ENCODE results near the gene BCOR. TPM values are rescaled to one million over a fixed set of nuclear protein-coding genes. Genes with fewer than 3 reads are reported as not detected.

BCOR gene
- total RNA-seq, result 10 to 100 TPM; 19.0 to 24.4 TPM
- long read RNA-seq, partial matches to known transcripts, result 9 of 12 reads
- long read RNA-seq, other reads (novel, unspliced or antisense), result 3 of 12 reads

DNA sequence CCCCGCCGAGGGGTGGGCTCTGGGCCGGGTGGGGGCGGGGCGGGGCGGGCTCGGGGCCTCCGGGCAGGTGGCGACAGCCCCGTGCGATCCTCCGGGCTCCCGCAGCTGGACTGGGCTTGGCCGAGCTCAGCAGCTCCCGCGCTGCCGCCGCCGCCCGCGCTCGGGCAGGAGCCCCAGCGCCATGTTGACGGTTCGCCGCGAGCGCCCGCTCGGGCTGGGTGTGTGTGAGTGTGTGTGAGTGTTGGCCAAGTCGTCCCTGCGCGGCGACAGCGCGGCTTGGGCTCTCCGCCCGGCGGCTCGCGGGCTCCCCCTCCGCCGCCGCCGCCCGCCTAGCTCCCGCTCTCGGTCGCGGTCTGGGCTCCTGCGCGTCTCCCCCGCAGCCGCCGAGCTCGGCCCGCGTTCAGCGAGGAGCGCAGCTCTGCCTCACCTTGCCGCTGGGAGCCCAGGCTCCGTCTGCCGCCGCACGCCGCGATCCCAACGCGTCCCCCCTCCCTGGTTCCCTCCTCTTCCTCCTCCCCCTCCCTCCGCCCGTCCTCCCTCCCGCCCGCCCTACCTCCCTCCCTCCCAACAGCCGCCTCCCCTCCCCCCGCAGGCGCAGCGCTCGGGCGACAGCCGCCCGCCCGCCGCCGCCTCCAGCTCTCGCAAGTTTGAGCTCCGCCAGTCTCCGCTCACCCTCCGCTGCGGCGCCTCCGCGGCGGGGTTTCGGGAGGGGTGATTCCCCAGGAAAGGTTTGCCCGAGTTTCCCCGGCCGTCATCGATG lies at the start of gene BCOR:
BCOR (minus strand) TSS at position 455 of the 760 bp plus-strand sequence. CDS start 20,029 bp downstream, outside the sequence.
- peak; percentile 79 to 80 for DNase-seq
- ATAC-seq, result peak; percentile 59
- intact Hi-C loops (cut with DNase I, micrococcal nuclease), result no loop called here

DNA sequence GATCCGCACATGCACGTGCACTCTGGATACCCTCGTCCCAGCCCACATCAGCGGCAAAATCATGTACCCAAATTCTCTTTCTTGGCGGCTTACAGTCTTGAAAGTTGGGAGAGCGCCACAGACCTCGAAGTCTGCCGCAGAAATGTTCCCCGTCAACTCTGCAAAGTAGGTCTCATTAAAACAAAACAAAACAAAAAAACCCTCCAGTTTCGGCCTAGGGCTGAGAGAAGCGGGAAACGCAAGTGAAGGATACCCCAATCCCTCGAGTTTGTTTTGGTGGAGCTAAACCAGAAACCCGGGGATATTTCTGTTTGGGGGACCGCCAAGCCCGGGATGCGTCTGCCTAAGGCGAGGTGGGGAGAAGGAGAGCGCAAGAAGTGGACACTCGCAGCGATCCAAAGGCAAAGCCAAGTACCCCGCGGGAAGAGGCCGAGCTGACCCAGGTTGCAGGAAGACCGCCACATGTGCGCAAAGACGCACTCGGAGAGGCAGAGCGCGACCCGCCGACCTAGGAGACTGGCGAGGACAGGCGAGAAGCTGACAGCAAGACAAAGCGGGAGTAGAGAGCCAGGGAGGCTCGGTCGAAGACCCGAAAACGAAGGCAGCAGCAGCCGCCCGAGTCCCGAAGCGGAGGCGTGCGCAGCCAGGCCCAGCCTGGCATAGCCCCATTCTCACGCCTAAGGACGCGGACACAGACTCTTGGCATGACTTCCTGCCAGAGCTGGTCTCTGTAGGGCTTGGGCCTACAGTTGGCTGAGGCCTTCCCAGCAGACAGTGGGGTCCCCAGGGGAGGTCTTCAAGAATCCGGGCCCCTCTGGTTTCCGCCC lies 49.6 kb upstream of the BCOR start:
- ATAC-seq (no peak), DNase-seq (no peak)
- intact Hi-C loops (cut with DNase I, micrococcal nuclease), result no loop called here

DNA sequence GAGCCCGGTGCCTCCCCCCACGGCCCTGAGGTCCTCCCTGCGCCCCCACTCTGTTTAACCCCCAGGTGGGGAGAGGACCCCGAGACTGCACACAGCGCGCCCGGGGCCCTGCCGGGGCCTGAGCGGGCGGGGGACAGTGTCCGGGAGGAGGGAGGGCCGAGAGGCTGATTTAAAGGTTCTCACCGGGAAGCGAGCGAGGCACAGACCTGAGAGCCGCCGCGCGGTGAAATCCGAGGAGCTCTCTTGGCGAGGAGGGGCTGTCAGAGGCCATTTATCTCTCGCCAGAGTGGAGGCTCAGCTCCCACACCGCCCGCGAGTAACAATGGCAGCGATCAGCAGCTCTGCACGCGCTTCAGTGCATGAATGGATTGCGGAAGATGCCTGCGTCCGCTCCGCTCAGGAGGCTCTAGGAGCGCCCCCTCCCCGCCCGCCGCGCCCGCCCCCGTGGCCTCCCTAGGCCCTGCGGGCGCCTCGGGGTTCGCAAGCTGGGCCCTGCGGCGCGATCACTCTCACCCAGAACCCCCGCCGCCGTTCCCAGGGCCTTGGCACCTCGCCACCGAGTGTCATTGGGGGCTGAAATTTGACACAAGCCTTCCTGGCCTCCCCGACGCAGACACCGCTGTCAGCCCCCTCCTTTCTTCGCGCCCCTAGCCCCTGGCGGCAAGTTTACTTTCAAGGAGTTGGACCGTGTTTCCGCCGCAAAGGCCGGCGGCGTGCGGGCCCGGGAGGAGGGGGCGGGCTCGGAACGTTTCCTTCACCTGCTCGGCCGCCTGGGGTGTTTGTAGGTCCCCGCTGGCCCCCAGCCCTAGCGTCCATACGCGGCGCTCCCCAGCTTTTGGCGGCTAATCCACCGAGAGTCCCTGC lies 48.7 kb upstream of the BCOR start:
- DNase-seq, result peak in 1 of 2 donors; percentile 37
- intact Hi-C loops (cut with DNase I, micrococcal nuclease), result no loop called here
- peak; percentile 25 for ATAC-seq

DNA sequence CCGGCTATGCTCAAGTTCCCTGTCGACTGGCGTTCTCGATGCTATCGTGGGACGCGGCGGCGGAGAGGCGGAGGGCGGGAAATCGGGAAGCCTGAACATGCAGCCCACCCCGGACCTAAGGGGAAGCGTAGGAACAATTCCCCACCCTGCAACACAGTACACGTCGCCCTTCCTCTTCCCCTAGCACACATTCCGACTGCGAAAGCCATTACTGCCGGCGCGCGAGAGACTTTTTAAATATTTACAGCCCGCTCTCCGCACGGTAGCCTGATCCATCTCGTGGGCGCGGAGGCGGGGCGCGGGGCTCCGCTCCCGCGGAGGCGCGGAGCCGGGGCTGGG lies 48.1 kb upstream of the BCOR start:
- DNase-seq (no peak), ATAC-seq (peak; percentile 25)
- intact Hi-C loops (cut with DNase I, micrococcal nuclease), result no loop called here

DNA sequence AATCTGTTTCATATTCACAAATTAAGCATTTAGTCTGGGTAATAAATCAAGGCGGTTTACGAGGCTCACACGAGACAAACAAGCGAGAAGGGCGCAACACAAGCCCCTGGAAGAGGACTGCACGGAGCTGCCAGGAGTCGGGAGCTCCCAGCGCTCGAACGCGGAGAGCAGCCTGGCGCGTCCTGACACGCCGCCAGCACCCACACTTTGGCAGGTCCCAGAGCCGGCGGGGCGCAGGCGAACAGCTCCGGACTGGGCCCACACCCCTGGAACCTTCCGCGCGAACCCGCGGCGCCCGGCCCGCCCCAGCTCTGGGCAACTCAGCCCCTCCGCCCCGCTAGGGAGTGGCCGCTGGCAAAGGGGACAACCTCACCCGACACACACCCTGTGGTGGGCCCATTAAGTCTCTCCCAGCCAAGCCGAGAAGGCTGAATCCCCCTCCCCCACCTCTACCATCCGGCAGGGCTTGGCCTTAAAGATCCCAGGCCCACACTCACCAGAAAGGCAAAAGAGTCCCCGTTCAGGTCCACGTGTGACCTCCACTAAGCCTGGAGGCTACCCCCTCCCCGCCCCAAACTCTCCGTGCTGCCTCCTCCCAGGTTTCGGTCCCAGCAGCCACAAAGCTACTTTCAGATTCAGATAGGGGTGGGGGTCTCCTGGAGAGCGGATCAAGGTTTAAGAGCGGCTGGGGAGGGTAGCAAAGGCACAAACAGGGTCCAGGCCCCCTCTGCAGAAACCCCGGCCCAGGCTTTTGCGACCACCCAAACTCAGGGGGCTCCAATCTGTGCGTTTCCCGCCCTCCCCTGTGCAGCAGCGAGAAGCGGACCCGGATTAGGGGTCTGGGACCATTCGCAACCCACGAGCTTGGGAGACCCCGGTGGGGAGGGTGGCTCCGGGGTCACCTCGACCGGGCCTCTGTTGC lies 47.5 kb upstream of the BCOR start:
- DNase-seq (peak in 1 of 2 donors; percentile 33), ATAC-seq (peak; percentile 45)
- intact Hi-C loops (cut with DNase I, micrococcal nuclease), result no loop called here

DNA sequence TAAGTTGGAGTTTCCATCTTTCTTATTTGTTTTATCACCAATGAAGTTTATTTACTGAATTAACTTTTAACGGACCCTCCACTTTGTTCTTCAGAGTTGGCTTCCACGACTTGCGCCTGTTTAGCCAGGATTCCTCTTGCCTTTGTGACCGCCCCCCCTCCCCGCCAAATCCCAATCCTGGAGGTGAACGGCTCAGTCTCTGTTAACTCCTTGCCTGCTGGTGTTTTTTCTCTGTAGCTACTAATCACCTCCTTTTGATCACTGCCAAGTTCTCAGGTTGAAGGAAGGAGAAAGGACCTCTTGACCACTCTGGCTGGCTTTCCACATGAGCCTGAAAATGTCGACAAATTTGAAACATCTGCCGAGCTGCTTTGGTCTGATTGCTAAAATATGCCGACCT lies 46.8 kb upstream of the BCOR start:
- intact Hi-C loops (cut with DNase I, micrococcal nuclease), result no loop called here
- ATAC-seq, result no peak
- no peak for DNase-seq

DNA sequence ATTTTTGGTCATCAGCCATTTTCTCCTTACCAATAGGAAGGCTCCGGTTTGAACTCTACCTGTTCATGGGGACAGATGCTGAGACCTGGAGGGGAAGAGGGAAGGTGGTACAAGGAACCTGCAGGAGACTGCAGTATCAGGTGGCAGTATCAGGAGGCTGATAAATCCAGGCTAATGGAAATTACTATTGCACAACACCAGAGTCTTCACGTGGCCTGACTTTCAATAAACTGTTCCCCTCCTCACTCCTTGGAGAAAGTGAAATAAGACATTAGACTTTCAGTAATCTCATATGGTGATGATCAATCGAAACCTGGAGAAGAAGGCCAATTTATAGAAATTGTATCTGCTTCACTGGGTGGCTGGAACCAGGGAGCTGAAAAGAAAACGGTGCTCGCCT lies 46.2 kb upstream of the BCOR start:
- no peak for DNase-seq
- no peak for ATAC-seq
- intact Hi-C loops (cut with DNase I, micrococcal nuclease), result no loop called here

DNA sequence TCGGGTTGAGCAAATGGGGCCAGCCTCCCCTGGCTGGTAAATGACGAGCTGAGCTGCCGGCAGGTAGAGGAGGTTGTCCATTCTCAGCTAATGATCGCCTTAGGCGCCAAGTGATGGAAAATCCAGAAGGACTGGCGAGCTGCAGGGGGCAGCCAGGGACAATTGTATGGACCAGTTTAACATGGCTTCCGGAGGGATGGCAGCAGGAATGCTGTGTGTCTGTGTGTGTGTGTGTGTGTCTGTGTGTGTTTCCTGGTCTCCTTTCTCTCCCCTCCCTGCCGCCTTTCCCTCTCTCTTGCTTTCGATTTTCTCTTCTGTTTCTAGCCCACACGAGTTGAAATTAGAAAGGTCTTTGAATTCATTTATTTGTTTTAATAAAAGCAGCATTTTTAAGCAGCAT lies 45.2 kb upstream of the BCOR start:
- intact Hi-C loops (cut with DNase I, micrococcal nuclease), result no loop called here
- ATAC-seq (no peak), DNase-seq (no peak)

DNA sequence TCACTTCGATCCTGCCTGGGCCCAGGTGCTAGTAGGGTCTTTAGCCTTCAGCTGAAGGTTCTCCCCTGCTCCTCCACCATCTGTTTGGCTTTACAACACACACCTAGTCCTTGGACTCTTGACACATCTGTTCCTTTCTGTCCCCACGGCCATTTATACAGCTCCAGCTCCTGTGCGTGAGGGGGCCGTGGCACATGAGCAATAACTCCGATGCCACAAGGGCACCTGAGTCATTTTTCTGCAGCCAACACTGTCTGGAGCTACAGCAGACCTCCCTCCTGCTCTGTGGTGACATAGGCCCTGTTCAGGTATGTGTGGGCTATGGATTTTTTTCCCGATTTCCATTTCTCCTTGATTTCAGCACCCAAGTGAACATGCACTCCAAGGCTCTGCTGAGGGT lies 44.7 kb upstream of the BCOR start:
- ATAC-seq, result no peak
- intact Hi-C loops (cut with DNase I, micrococcal nuclease), result no loop called here
- DNase-seq, result no peak

DNA sequence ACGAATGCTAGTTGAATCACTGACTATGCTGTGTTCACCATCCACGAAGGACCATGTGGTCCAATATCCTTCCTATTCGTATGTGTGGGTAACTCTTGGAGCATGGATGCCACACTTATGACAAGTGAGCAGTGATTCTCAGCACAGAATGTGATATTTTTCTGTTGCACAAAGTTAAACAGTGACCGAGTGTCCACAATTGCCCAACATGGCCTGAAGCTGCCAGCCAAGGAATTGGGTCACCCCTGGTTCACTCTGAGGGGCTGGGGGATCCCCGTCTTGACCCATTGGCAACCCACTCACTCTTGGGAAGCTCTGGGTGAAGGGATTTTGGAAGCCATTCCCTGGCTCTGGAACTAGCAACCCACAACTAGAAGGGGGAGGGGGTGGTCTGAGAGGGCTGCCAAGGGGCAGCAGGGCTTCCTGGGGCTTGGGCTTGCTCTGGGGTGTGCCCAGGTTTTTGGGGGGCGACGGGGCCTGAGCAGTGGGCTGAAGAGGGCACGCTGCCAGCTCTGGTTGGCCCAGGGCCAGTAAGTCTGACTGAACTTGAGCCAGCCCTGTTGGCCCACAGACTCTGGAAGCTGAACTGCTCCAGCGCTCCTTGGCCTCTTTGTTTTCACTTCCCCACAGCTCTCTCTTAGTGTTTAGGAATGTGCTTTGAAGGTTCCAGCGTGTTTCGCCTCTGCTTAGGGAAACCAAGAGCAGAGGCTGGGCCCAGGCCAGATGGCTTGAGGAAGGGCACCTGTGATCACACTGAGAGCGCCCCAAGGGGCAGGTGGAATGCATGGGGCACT lies 43.1 kb upstream of the BCOR start:
- intact Hi-C loops (cut with DNase I, micrococcal nuclease), result no loop called here
- ATAC-seq (no peak), DNase-seq (no peak)

DNA sequence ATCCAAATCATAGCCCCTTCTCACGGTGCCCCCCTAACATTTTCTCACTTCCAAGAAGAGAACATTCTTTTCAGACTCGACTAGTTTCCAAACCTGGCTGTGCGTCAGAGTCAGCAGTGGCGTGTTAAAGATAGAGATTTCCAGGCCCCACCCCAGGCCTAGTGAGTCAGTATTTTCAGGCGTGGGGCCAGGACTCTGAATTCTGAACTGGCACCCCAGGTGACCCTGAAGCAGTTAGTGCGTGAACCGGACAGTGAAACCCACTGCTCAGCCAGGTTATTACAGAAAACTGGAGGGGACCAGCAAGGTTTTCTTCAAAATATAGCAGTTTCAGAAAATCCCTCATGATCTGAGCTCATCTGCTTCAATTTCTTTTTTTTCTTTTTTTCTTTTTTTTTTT lies 35.0 kb upstream of the BCOR start:
- intact Hi-C loops (cut with DNase I, micrococcal nuclease), result no loop called here
- DNase-seq (peak; percentile 41 to 61), ATAC-seq (peak; percentile 70)

DNA sequence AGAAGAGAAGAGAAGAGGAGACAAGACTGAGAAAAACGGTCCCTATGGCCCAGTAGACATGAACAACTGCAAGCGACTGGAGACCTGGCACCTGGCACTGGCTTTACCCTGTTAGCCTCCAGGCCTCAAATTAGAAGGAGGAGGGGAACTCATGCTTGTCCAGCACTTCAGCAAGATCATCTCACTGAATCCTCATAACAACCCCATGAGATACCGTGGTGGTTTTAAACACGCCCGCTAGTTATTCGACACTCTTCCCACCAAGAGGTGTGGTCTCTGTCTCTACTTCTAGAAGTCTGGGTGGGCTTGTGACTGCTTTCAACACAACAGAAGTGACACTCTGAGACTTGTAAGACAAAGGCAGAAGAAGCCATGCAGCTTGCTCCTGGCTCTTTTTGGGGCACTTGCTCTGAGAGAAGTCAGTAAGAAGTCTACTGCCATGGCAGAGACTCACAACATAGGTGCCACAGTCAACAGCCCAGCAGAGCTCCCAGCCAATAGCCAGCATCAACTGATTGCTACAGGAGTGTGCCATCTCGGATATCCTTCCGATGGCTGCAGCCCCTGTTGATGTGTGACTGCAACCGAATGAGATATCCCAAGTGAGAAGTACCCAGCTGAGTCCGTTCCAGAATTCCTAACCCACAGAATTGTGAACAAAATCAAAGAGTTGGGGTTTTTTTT lies 34.0 kb upstream of the BCOR start:
- intact Hi-C loops (cut with DNase I, micrococcal nuclease), result no loop called here
- no peak for ATAC-seq
- DNase-seq, result no peak

DNA sequence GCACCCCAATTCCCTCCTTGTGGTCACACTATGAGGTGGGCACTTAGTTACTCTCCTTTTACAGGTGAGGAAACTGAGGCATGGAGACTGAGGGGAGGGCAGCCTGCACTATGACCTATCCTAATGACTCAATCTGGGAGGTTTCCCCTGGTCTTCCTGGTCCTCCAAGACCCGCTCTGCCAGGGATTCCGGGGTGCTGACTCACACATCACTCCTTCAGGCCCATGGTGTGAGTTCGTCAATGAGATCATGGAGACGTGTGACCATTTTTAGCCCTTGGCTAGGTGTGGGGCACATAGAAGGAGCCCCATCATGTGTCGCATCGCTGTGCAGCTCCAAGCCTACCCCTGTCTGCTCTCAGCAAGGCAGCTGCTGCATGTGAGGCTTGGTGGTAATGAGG lies 32.4 kb upstream of the BCOR start:
- DNase-seq (no peak), ATAC-seq (no peak)
- intact Hi-C loops (cut with DNase I, micrococcal nuclease), result no loop called here

DNA sequence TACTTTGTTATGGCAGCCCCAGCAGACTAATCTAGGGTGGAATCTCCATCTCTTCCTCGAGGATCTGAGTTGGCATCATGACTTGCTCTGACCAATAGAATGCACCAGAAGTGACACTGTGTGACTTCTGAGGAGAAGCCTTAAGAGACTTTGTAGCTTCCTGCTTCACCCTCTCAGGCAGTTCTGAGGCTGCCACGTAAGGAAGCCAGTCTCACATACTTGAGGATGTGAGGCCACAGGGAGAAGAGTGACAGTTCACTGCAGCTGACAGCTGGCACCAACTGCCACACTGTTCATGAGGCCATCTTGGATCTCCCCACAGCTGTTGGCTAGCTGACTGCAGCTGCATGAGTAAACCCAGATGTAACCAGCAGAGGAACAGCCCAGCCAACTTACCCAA lies 29.3 kb upstream of the BCOR start:
- ATAC-seq, result no peak
- no peak for DNase-seq

DNA sequence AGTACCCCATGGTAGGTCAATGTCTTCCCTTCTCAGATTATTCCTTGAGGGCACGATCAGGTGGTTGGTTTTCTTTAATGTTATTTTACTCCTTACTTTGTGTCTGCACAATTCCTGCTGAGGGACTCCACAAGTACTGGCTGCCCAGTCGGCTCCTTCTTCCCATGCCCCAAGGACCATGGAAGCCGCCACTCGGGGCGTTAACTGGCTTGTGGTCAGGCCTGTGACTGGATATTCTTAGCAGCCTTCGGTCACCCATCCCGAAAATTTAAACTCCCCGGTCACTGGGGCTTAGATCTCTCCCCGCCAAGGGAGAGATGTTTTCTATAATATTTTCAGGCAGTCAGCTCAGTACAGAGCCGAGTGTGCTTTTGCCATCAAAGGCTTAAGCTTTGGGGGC lies 24.7 kb upstream of the BCOR start:
- DNase-seq (no peak), ATAC-seq (no peak)
- intact Hi-C loops (cut with DNase I, micrococcal nuclease), result no loop called here

More for the DNA sequence above, 29.3 kb upstream of the BCOR start:
- intact Hi-C loops (cut with DNase I, micrococcal nuclease), result no loop called here

DNA sequence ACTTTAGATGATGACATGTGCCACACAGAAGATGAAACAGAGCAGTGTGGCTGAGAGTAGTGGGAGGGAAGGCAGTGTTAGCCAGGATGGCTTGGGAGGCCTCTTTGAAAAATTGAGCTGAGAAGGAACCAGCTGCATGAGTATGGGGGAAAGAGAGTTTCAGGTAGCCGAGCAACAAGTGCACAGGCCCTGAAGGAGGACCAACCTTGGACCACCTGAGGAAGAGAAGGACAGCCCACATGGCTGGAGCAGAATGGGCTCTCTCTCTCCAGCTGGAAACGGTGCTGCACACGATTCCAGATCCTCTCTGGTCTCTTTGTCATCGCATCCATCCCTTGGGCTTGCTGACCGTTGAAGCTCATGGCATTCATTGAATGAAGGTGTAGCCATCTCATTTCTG lies 23.9 kb upstream of the BCOR start:
- intact Hi-C loops (cut with DNase I, micrococcal nuclease), result no loop called here
- DNase-seq (no peak), ATAC-seq (no peak)

Measured in left colon (tissue), 2 donors.